CD4-positive, alpha-beta T cell (primary cell): ENCODE measurements around the gene ATP11A. TPM values are rescaled to one million over a fixed set of nuclear protein-coding genes. Genes with fewer than 3 reads are reported as not detected.
"Not testable (repeated sequence)": the region's sequence is repeated elsewhere in the genome, so short reads cannot be mapped to it uniquely, and the experiment has no call there.

ENCODE experiments used
- ATAC-seq: fragments of 200-7000 bp; cut with Tn5 transposase; one replicate; pipeline ENCODE4 v1.10.0; 2022; ENCODE audit warnings: mild to moderate bottlenecking; ENCODE audit not compliant: poor library complexity
- CTCF ChIA-PET: fragments of 350-600 bp; sonication (Branson Sonifier 250); formaldehyde crosslinking; loops from one replicate; lab custom pipeline; 2021; ENCODE audit warnings: antibody characterized with exemption, inconsistent platforms; lab: Charles Lee
- POLR2A ChIA-PET: fragments of 350-600 bp; sonication (Branson Sonifier 250); formaldehyde crosslinking; loops from one replicate; lab custom pipeline; 2021; ENCODE audit warnings: antibody characterized with exemption, inconsistent platforms; lab: Charles Lee
- DNase-seq, 14 experiments: peaks; one replicate each; pipeline ENCODE4 v3.0.0-alpha.2; 2013 to 2020; ENCODE audit warnings: mixed read lengths in 2 of 14
- H3K27ac ChIP-seq, 2 donors: one replicate each; pipeline versions ENCODE4 v1.5.1 to v1.7.0; 2013; ENCODE audit warnings: low read length in 2 of 2, low read depth in 1 of 2, mild to moderate bottlenecking in 1 of 2
- H3K27me3 ChIP-seq, 2 experiments: 1 replicate in 1 of 2; 2 replicates in 1 of 2; pipeline versions ENCODE4 v1.6.1 to v1.7.0; 2013; ENCODE audit warnings: low read length in 2 of 2, control low read depth in 1 of 2, mild to moderate bottlenecking in 1 of 2, moderate library complexity in 1 of 2; ENCODE audit not compliant: insufficient read depth in 2 of 2, control insufficient read depth in 1 of 2
- H3K36me3 ChIP-seq: one replicate; pipeline ENCODE4 v1.6.1; 2013; ENCODE audit warnings: low read length, control low read depth; ENCODE audit not compliant: insufficient read depth
- H3K4me1 ChIP-seq: one replicate; pipeline ENCODE4 v1.6.1; 2013; ENCODE audit warnings: low read length, control low read depth; ENCODE audit not compliant: insufficient read depth
- H3K4me3 ChIP-seq: one replicate; pipeline ENCODE4 v1.5.1; 2013; ENCODE audit warnings: mild to moderate bottlenecking, low read length, moderate library complexity
- H3K9me3 ChIP-seq, 2 experiments: 1 replicate in 1 of 2; 2 replicates in 1 of 2; pipeline versions ENCODE4 v1.6.1 to v1.7.0; 2013; ENCODE audit warnings: low read length in 2 of 2, mild to moderate bottlenecking in 2 of 2, control low read depth in 1 of 2, moderate library complexity in 1 of 2; ENCODE audit not compliant: control insufficient read depth in 1 of 2, insufficient read depth in 1 of 2
- H3K27ac Mint-ChIP-seq: one replicate; pipeline ENCODE4 v1.8.0; 2020; ENCODE audit warnings: mixed read lengths
- H3K27me3 Mint-ChIP-seq: one replicate; pipeline ENCODE4 v1.8.0; 2021; ENCODE audit warnings: mixed read lengths
- H3K36me3 Mint-ChIP-seq: one replicate; pipeline ENCODE4 v1.8.0; 2021; ENCODE audit warnings: low read depth, mixed read lengths
- H3K4me1 Mint-ChIP-seq: one replicate; pipeline ENCODE4 v1.8.0; 2021; ENCODE audit warnings: low read depth, mixed read lengths
- H3K4me3 Mint-ChIP-seq: one replicate; pipeline ENCODE4 v1.8.0; 2020; ENCODE audit warnings: mild to moderate bottlenecking, mixed read lengths
- H3K9me3 Mint-ChIP-seq: one replicate; pipeline ENCODE4 v1.8.0; 2020; ENCODE audit warnings: mixed read lengths
- intact Hi-C, 2 experiments: fragments of 100-400 bp; cut with DNase I in 1 of 2; cut with micrococcal nuclease in 1 of 2; formaldehyde crosslinking; loops; one replicate each; pipeline versions ENCODE4 v1.15.1 to v1.9.0; 2023 to 2025; cut with DNase I, micrococcal nuclease
- total RNA-seq, 174 experiments: library from RNA in 2 of 174; stranded (reverse) in 2 of 174; gene quantifications; one replicate each; pipeline ENCODE4 v1.2.3 and lab custom pipeline; 2021 to 2026
- TF ChIP-seq, protein P1 (sequence below): fragments of 200-600 bp; IDR thresholded peaks from one replicate; pipeline ENCODE4 v1.8.0; 2022; ENCODE audit warnings: antibody characterized with exemption, mild to moderate bottlenecking

ATP11A gene
- total RNA-seq, 2 experiments from 2014 or later: 56.7 to 66.8 TPM

DNA sequence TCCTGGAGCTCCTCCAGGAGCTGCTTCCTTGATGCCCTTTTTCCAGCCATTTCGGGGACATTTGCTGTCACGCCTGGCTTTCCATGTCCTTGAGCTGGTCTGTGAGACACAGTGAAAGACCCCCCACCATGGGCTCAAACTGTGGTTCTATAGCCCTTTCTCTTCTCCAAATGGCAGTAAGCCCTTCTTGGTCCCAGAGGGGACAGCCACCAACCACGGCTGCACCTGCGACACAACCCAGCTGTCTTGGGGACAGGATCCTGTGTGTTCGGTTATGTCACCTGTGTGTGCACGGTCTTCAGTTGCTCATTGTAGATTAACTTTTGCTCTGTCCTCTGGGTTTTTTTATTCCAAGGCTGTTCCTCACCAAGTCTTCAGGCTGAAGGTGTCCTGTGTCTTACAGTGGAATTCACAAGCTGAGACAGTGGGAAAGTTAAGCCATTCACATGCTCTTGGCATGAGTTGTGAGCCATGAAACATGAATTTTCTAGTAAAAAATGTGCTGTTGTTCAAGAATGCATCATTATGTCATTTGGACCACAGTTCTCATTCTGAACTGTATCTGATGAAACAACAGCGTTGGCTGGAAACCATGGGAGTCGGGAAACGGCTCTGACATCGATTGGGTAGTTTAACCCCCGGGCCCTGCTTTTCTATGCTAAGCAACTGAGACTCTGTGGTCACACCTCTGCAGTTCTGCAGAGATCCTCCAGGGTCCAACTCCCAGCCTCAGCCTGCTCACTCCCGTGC lies 149.7 kb downstream of the ATP11A start:
- H3K4me1 ChIP-seq: no peaks in the 10 kb centered on the region
- H3K9me3 ChIP-seq: no peaks in the 10 kb centered on the region
- no peaks in the 10 kb centered on the region for H3K9me3 Mint-ChIP-seq
- intact Hi-C loops: no loop called here
- H3K27ac Mint-ChIP-seq: no peak overlapping the region
- H3K4me1 Mint-ChIP-seq: no peaks in the 10 kb centered on the region
- ChIA-PET POLR2A (no interaction called here), CTCF (no interaction called here)
- peaks cover 56% of the 10 kb centered on the region for H3K36me3 ChIP-seq
- no peak overlapping the region for H3K4me3 Mint-ChIP-seq
- H3K4me3 ChIP-seq: no peak overlapping the region
- H3K27ac ChIP-seq: no peak overlapping the region
- ATAC-seq (no peak), DNase-seq (peak in 1 of 14 experiments; percentile 12)
- no peaks in the 10 kb centered on the region for H3K27me3 ChIP-seq
- TF ChIP-seq, protein P1, sequence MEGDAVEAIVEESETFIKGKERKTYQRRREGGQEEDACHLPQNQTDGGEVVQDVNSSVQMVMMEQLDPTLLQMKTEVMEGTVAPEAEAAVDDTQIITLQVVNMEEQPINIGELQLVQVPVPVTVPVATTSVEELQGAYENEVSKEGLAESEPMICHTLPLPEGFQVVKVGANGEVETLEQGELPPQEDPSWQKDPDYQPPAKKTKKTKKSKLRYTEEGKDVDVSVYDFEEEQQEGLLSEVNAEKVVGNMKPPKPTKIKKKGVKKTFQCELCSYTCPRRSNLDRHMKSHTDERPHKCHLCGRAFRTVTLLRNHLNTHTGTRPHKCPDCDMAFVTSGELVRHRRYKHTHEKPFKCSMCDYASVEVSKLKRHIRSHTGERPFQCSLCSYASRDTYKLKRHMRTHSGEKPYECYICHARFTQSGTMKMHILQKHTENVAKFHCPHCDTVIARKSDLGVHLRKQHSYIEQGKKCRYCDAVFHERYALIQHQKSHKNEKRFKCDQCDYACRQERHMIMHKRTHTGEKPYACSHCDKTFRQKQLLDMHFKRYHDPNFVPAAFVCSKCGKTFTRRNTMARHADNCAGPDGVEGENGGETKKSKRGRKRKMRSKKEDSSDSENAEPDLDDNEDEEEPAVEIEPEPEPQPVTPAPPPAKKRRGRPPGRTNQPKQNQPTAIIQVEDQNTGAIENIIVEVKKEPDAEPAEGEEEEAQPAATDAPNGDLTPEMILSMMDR: no peak
- H3K27me3 Mint-ChIP-seq: no peaks in the 10 kb centered on the region
- H3K36me3 Mint-ChIP-seq: peaks cover 73% of the 10 kb centered on the region

DNA sequence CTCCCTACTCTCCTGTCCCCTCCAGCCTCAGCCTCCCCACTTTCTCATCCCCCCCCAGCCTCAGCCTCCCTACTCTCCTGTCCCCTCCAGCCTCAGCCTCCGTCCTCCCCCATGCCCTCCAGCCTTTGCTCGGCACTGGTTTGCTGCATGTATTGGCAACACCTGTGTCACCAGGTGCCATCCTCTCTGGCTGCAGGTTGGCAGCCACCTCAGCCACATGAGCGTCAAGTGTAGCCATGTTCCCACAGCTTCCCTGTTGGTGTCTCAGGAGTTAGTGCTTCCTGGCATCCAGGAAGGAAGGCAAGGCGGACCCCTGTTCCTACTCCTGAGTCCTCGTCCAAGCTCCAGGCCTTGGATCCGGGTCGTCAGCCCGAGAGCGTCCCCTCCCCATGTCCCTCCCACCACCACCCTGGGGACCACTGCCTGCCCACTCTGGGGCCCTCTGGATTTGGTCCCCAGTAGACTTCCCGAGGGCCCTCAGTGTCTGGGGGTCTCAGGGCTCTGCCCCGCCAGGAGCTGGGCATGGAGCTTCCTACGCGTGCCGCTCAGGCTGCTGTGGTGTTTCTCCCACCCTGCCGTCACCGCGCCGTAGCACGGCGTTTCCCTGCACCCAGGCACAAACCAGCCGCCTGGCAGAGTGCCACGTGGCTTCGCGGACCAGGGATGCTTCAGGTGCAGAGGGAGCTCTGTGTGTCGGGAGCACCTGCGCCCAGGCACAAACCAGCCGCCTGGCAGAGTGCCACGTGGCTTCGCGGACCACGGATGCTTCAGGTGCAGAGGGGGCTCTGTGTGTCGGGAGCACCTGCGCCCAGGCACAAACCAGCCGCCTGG lies 150.8 kb downstream of the ATP11A start:
- H3K36me3 Mint-ChIP-seq: peaks cover 66% of the 10 kb centered on the region
- H3K36me3 ChIP-seq: peaks cover 44% of the 10 kb centered on the region

DNA sequence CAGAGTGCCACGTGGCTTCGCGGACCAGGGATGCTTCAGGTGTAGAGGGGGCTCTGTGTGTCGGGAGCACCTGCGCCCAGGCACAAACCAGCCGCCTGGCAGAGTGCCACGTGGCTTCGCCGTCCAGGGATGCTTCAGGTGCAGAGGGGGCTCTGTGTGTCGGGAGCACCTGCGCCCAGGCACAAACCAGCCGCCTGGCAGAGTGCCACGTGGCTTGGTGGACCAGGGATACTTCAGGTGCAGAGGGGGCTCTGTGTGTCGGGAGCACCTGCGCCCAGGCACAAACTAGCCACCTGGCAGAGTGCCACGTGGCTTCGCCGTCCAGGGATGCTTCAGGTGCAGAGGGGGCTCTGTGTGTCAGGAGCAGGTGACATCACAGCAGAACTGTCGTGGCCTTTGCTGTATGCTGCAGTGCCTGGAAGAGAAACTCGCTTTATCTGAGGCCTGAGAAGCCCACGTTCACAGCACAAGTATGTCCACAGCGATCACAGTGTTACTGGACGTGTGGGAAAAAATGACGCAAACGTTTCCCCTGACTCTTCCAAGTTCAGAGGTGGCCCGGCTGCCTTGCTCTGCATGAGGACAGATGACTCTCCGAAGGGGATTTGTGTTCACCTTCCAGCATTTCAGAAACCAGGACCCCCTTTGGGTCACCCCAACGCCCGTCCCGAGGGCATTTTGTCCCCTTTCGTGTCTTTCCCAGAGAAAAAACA lies 151.6 kb downstream of the ATP11A start:
- H3K27ac ChIP-seq, H3K9me3 Mint-ChIP-seq, H3K4me3 ChIP-seq, H3K9me3 ChIP-seq, CTCF ChIA-PET, ATAC-seq, H3K4me1 ChIP-seq, H3K4me1 Mint-ChIP-seq, H3K4me3 Mint-ChIP-seq, intact Hi-C loops, POLR2A ChIA-PET, H3K27me3 Mint-ChIP-seq, H3K27me3 ChIP-seq, H3K27ac Mint-ChIP-seq: not testable (repeated sequence)
- peaks cover 69% of the 10 kb centered on the region for H3K36me3 Mint-ChIP-seq
- H3K36me3 ChIP-seq: peaks cover 46% of the 10 kb centered on the region
- DNase-seq: peak in 1 of 14 experiments; percentile 25

More for the DNA sequence above, 150.8 kb downstream of the ATP11A start:
- Histone ChIP-seq H3K9me3 (no peaks in the 10 kb centered on the region), H3K4me1 (no peaks in the 10 kb centered on the region), H3K27ac (no peak overlapping the region), H3K4me3 (no peak overlapping the region), H3K27me3 (no peaks in the 10 kb centered on the region)
- Mint-ChIP-seq H3K9me3 (no peaks in the 10 kb centered on the region), H3K4me3 (no peak overlapping the region), H3K27ac (no peak overlapping the region), H3K4me1 (no peaks in the 10 kb centered on the region), H3K27me3 (no peaks in the 10 kb centered on the region)
- intact Hi-C loops: no loop called here
- TF ChIP-seq, protein P1: no peak
- POLR2A ChIA-PET: no interaction called here
- DNase-seq: peak in 1 of 14 experiments; percentile 24
- CTCF ChIA-PET: no interaction called here
- no peak for ATAC-seq
